Uterus (tissue), 4 donors: ENCODE measurements around the gene DOC2B. TPM values are rescaled to one million over a fixed set of nuclear protein-coding genes. Genes with fewer than 3 reads are reported as not detected.

Experiments
- DNase-seq, 2 donors: peaks; one replicate each; pipeline ENCODE4 v3.0.0-alpha.2; 2019 to 2020
- H3K27ac ChIP-seq, 2 donors: fragments of 200-600 bp; sonication (generic); 1 replicate in 1 of 2; 2 replicates in 1 of 2; pipeline ENCODE4 v1.5.1; 2016 to 2018
- H3K27me3 ChIP-seq, 2 donors: fragments of 200-600 bp; sonication (generic); one replicate each; pipeline ENCODE4 v1.5.1; 2018 to 2019; ENCODE audit warnings: control low read depth in 1 of 2
- H3K36me3 ChIP-seq, 2 donors: fragments of 200-600 bp; sonication (generic); one replicate each; pipeline ENCODE4 v1.5.1; 2019; ENCODE audit warnings: control low read depth in 1 of 2
- H3K4me1 ChIP-seq, 2 donors: fragments of 200-600 bp; sonication (generic); one replicate each; pipeline ENCODE4 v1.5.1; 2018 to 2019; ENCODE audit warnings: control low read depth in 1 of 2
- H3K4me3 ChIP-seq, 2 donors: fragments of 200-600 bp; sonication (generic); 1 replicate in 1 of 2; 2 replicates in 1 of 2; pipeline ENCODE4 v1.5.1; 2018 to 2019; ENCODE audit warnings: mild to moderate bottlenecking in 1 of 2
- H3K9me3 ChIP-seq, 2 donors: fragments of 200-600 bp; sonication (generic); one replicate each; pipeline ENCODE4 v1.5.1; 2019; ENCODE audit warnings: control low read depth in 1 of 2
- POLR2A ChIP-seq, 2 donors: fragments of 450-650 bp; IDR thresholded peaks; one replicate each; pipeline ENCODE4 v1.6.1; 2016; ENCODE audit warnings: antibody characterized with exemption in 2 of 2, mild to moderate bottlenecking in 1 of 2, moderate library complexity in 1 of 2
- intact Hi-C: fragments of 100-400 bp; cut with DNase I; formaldehyde crosslinking; loops from one replicate; pipeline ENCODE4 v1.15.1; 2023; ENCODE audit warnings: low total_unique reads
- total RNA-seq, 4 donors: library from RNA; depleted of rRNA in 3 of 4; stranded (reverse); fragments of >200 nt in 3 of 4; gene quantifications; one replicate each; pipeline versions ENCODE4 v1.1.0 to v1.2.4, GENCODE V29; 2014 to 2023
- TF ChIP-seq, protein P1 (sequence below), 4 experiments: fragments of 200-600 bp in 2 of 4; fragments of 450-650 bp in 2 of 4; sonication (generic) in 2 of 4; IDR thresholded peaks; one replicate each; pipeline ENCODE4 v1.5.1; 2016 to 2019; ENCODE audit warnings: antibody characterized with exemption in 4 of 4, mild to moderate bottlenecking in 2 of 4, moderate library complexity in 1 of 4
- donor health status: DM: yes; HTN: yes; CAD: no.

Gene DOC2B
- total RNA-seq, 4 donors from 2014 or later: 3.8 to 45.3 (median 7.1) TPM

- intact Hi-C loops: no loop called here
- H3K4me1 ChIP-seq: no peaks in the 10 kb centered on the region
- no peak for DNase-seq
- no peak overlapping the region for H3K4me3 ChIP-seq
- TF ChIP-seq, protein P1, sequence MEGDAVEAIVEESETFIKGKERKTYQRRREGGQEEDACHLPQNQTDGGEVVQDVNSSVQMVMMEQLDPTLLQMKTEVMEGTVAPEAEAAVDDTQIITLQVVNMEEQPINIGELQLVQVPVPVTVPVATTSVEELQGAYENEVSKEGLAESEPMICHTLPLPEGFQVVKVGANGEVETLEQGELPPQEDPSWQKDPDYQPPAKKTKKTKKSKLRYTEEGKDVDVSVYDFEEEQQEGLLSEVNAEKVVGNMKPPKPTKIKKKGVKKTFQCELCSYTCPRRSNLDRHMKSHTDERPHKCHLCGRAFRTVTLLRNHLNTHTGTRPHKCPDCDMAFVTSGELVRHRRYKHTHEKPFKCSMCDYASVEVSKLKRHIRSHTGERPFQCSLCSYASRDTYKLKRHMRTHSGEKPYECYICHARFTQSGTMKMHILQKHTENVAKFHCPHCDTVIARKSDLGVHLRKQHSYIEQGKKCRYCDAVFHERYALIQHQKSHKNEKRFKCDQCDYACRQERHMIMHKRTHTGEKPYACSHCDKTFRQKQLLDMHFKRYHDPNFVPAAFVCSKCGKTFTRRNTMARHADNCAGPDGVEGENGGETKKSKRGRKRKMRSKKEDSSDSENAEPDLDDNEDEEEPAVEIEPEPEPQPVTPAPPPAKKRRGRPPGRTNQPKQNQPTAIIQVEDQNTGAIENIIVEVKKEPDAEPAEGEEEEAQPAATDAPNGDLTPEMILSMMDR (IDR thresholded peaks at IDR 0.05): no peak
- TF ChIP-seq POLR2A (IDR thresholded peaks at IDR 0.05): no peak
- no peaks in the 10 kb centered on the region for H3K36me3 ChIP-seq
- H3K9me3 ChIP-seq: no peaks in the 10 kb centered on the region
- H3K27me3 ChIP-seq: no peaks in the 10 kb centered on the region
- no peak overlapping the region for H3K27ac ChIP-seq
These were observed 23.5 kb downstream of the DOC2B start for GRCh38 chr17:157901-158300.

GRCh38 chr17:156946-157345 is 24.5 kb downstream of the DOC2B start:
- H3K9me3 ChIP-seq: no peaks in the 10 kb centered on the region
- intact Hi-C loops: no loop called here
- H3K4me1 ChIP-seq: no peaks in the 10 kb centered on the region
- H3K4me3 ChIP-seq: no peak overlapping the region
- H3K27me3 ChIP-seq: no peaks in the 10 kb centered on the region
- H3K36me3 ChIP-seq: no peaks in the 10 kb centered on the region
- TF ChIP-seq, protein P1 (IDR thresholded peaks at IDR 0.05): no peak
- TF ChIP-seq POLR2A (IDR thresholded peaks at IDR 0.05): no peak
- DNase-seq: no peak
- no peak overlapping the region for H3K27ac ChIP-seq

- intact Hi-C loops: no loop called here
- TF ChIP-seq, protein P1 (IDR thresholded peaks at IDR 0.05): no peak
- no peaks in the 10 kb centered on the region for H3K9me3 ChIP-seq
- no peaks in the 10 kb centered on the region for H3K36me3 ChIP-seq
- no peak overlapping the region for H3K27ac ChIP-seq
- no peak for DNase-seq
- H3K27me3 ChIP-seq: no peaks in the 10 kb centered on the region
- H3K4me1 ChIP-seq: no peaks in the 10 kb centered on the region
- H3K4me3 ChIP-seq: no peak overlapping the region
These were observed 25.3 kb downstream of the DOC2B start for GRCh38 chr17:156094-156621.

DNA sequence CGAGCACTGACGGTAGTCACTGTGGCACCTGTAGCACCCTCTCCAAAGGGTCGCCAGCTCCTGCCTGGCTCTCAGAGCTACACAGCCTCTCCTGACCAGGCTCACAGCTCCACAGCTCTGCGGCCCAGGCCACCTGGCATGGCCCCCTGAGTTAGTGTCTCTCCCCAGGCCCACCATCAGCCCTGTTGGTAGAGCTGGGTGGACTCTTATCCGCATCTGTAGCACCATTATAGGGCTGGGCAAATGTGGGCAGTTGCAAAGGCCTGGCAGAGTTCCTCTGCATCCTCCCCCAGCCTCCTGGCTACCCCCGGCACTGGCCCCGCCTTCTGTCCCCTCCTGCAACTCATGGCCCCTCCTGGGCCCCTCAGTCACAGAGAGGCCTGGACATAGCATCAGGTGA is 25.9 kb downstream of the DOC2B start:
- Histone ChIP-seq H3K4me1 (no peaks in the 10 kb centered on the region), H3K9me3 (no peaks in the 10 kb centered on the region), H3K36me3 (no peaks in the 10 kb centered on the region), H3K27me3 (no peaks in the 10 kb centered on the region), H3K27ac (no peak overlapping the region), H3K4me3 (no peak overlapping the region)
- DNase-seq: no peak
- intact Hi-C loops: no loop called here
- TF ChIP-seq POLR2A (IDR thresholded peaks at IDR 0.05): no peak

DNA sequence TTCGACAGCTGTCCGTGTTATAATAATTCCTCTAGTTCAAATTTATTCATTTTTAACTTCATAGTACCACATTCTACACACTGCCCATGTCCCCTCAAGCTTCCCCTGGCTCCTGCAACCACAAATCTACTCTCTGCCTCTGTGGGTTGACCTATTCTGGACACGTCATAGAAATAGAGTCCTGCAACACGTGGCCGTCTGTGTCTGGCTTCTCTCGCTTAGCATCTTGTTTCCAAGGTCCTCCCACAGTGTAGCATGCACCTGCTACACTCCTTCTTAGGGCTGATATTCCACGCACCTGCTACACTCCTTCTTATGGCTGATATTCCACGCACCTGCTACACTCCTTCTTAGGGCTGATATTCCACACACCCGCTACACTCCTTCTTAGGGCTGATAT is 27.6 kb downstream of the DOC2B start:
- intact Hi-C loops: no loop called here
- Histone ChIP-seq H3K27ac (no peak overlapping the region), H3K4me3 (no peak overlapping the region), H3K9me3 (no peaks in the 10 kb centered on the region), H3K36me3 (no peaks in the 10 kb centered on the region), H3K27me3 (no peaks in the 10 kb centered on the region), H3K4me1 (no peaks in the 10 kb centered on the region)
- TF ChIP-seq, protein P1 (IDR thresholded peaks at IDR 0.05): no peak
- no peak for TF ChIP-seq POLR2A (IDR thresholded peaks at IDR 0.05)
- DNase-seq: no peak

- no peak overlapping the region for H3K4me3 ChIP-seq
These were observed 28.5 kb downstream of the DOC2B start for GRCh38 chr17:152860-153420.

More at GRCh38 chr17:152860-153420, 28.5 kb downstream of the DOC2B start:
- no peak overlapping the region for H3K27ac ChIP-seq
- H3K9me3 ChIP-seq: no peaks in the 10 kb centered on the region
- intact Hi-C loops: no loop called here
- no peaks in the 10 kb centered on the region for H3K36me3 ChIP-seq
- TF ChIP-seq, protein P1 (IDR thresholded peaks at IDR 0.05): no peak
- no peak for TF ChIP-seq POLR2A (IDR thresholded peaks at IDR 0.05)
- DNase-seq: no peak
- no peaks in the 10 kb centered on the region for H3K4me1 ChIP-seq
- H3K27me3 ChIP-seq: no peaks in the 10 kb centered on the region
